Peyer's patch (tissue), 4 donors: ENCODE data around the gene DSCAML1. TPM values are rescaled to one million over a fixed set of nuclear protein-coding genes. Genes with fewer than 3 reads are reported as not detected.

Source experiments
- DNase-seq, 3 donors: peaks; one replicate each; pipeline ENCODE4 v3.0.0-alpha.2; 2017 to 2019
- H3K27ac ChIP-seq, 4 donors: fragments of 200-600 bp; sonication (generic); one replicate each; pipeline ENCODE4 v1.5.1; 2016 to 2019
- H3K27me3 ChIP-seq, 2 donors: fragments of 200-600 bp; sonication (generic); one replicate each; pipeline ENCODE4 v1.5.1; 2019
- H3K36me3 ChIP-seq, 3 donors: fragments of 200-600 bp; sonication (generic); one replicate each; pipeline ENCODE4 v1.5.1; 2016 to 2019
- H3K4me1 ChIP-seq, 4 donors: fragments of 200-600 bp; sonication (generic); one replicate each; pipeline ENCODE4 v1.5.1; 2016 to 2019
- H3K4me3 ChIP-seq, 4 donors: fragments of 200-600 bp; sonication (generic); 1 replicate in 3 of 4; 2 replicates in 1 of 4; pipeline ENCODE4 v1.5.1; 2016 to 2019; ENCODE audit warnings: mild to moderate bottlenecking in 1 of 4
- H3K9me3 ChIP-seq, 4 donors: fragments of 200-600 bp; sonication (generic); one replicate each; pipeline ENCODE4 v1.5.1; 2016 to 2019; ENCODE audit warnings: mild to moderate bottlenecking in 1 of 4
- POLR2A ChIP-seq, 2 donors: fragments of 450-650 bp; IDR thresholded peaks; one replicate each; pipeline ENCODE4 v1.5.1; 2017; ENCODE audit warnings: antibody characterized with exemption in 2 of 2, mild to moderate bottlenecking in 2 of 2, moderate library complexity in 2 of 2
- total RNA-seq, 4 donors: library from RNA; depleted of rRNA; stranded (reverse); fragments of >200 nt; gene quantifications; one replicate each; pipeline ENCODE4 v1.1.0, GENCODE V29; 2016
- TF ChIP-seq, protein P1 (sequence below), 6 experiments: fragments of 450-650 bp in 4 of 6; fragments of 200-600 bp in 2 of 6; sonication (generic) in 1 of 6; IDR thresholded peaks; one replicate each; pipeline ENCODE4 v1.5.1; 2017 to 2019; ENCODE audit warnings: antibody characterized with exemption in 6 of 6, mild to moderate bottlenecking in 3 of 6, moderate library complexity in 1 of 6

DSCAML1 gene
- total RNA-seq, 4 donors from 2014 or later = 0.18 to 5.8 (median 2.9) TPM

DNA sequence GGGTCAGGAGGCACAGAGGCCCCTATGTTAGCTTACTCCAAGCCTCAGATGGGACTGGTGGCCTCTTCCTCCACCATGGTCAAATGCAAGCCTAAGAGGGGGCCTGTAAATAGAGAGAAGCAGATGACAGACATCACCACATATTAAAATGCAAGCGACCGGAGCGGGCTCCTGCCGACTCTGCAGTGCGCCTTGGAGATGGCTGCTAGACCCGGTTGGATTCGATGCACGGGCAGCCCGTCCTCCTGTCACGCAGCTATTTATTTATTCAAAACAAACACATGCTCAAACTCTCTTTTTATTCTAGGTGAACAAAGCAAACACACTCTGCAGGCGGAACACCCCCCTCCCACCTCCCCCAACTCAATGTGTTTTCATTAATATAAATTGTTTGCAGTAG is 208.0 kb downstream of the DSCAML1 start:
- no peaks in the 10 kb centered on the region for H3K9me3 ChIP-seq
- H3K36me3 ChIP-seq = no peaks in the 10 kb centered on the region
- DNase-seq = no peak
- no peak overlapping the region for H3K4me3 ChIP-seq
- TF ChIP-seq POLR2A (IDR thresholded peaks at IDR 0.05) = no peak
- TF ChIP-seq, protein P1, sequence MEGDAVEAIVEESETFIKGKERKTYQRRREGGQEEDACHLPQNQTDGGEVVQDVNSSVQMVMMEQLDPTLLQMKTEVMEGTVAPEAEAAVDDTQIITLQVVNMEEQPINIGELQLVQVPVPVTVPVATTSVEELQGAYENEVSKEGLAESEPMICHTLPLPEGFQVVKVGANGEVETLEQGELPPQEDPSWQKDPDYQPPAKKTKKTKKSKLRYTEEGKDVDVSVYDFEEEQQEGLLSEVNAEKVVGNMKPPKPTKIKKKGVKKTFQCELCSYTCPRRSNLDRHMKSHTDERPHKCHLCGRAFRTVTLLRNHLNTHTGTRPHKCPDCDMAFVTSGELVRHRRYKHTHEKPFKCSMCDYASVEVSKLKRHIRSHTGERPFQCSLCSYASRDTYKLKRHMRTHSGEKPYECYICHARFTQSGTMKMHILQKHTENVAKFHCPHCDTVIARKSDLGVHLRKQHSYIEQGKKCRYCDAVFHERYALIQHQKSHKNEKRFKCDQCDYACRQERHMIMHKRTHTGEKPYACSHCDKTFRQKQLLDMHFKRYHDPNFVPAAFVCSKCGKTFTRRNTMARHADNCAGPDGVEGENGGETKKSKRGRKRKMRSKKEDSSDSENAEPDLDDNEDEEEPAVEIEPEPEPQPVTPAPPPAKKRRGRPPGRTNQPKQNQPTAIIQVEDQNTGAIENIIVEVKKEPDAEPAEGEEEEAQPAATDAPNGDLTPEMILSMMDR (IDR thresholded peaks at IDR 0.05) = no peak
- H3K4me1 ChIP-seq = no peaks in the 10 kb centered on the region
- H3K27me3 ChIP-seq = no peaks in the 10 kb centered on the region
- no peak overlapping the region for H3K27ac ChIP-seq

- Histone ChIP-seq H3K36me3 (no peaks in the 10 kb centered on the region), H3K27me3 (no peaks in the 10 kb centered on the region), H3K27ac (no peak overlapping the region), H3K9me3 (no peaks in the 10 kb centered on the region), H3K4me1 (no peaks in the 10 kb centered on the region), H3K4me3 (no peak overlapping the region)
- DNase-seq = no peak
- no peak for TF ChIP-seq POLR2A (IDR thresholded peaks at IDR 0.05)
- TF ChIP-seq, protein P1 (IDR thresholded peaks at IDR 0.05) = no peak
These were observed 208.7 kb downstream of the DSCAML1 start for GRCh38 chr11:117588166-117588810.

DNA sequence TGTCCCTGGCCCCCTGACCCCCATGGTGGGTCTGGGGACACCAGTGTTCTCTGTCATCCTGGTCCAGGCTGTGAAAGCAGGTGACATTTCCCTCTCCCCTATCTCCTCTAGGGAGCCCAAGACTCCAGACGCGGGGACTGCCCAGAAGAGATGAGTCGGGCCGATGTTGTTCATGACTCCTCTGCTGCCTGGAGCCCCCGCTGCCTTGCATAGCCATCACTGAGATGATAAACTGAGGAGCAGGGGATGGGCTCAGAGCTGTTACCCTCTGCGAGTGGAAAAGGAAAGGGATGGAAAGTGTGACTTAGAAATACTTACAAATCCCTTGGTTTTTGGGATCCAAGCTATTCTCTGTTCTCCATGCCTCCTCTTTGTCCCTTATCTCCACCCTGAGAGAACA is 209.6 kb downstream of the DSCAML1 start:
- Histone ChIP-seq H3K27ac (no peak overlapping the region), H3K9me3 (no peaks in the 10 kb centered on the region), H3K4me1 (no peaks in the 10 kb centered on the region), H3K36me3 (no peaks in the 10 kb centered on the region), H3K27me3 (no peaks in the 10 kb centered on the region), H3K4me3 (no peak overlapping the region)
- DNase-seq = no peak
- TF ChIP-seq, protein P1 (IDR thresholded peaks at IDR 0.05) = no peak
- TF ChIP-seq POLR2A (IDR thresholded peaks at IDR 0.05) = no peak

DNA sequence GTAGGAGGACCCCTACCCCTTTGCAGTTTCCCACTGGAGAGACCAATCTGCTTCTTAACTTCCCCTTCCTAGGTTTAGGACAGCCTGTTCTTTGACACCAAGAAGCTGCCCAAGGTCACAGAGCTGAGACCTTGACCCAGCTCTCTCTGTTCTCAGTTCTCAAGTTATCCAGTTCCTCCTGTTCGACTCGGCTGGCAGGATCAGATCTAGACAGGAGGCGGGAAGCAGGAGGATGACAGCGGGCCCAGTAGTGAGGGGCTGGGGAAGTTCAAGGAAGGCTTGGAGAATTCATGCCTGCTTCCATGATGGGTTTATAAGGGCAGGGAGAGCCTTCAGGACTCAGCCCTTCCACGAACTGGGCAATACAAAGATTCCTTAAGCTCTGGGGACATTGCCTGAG is 210.6 kb downstream of the DSCAML1 start:
- no peaks in the 10 kb centered on the region for H3K4me1 ChIP-seq
- no peaks in the 10 kb centered on the region for H3K9me3 ChIP-seq
- no peak for TF ChIP-seq POLR2A (IDR thresholded peaks at IDR 0.05)
- TF ChIP-seq, protein P1 (IDR thresholded peaks at IDR 0.05) = no peak
- H3K27me3 ChIP-seq = no peaks in the 10 kb centered on the region
- no peak overlapping the region for H3K27ac ChIP-seq
- no peak for DNase-seq
- H3K4me3 ChIP-seq = no peak overlapping the region
- no peaks in the 10 kb centered on the region for H3K36me3 ChIP-seq

- Histone ChIP-seq H3K27me3 (no peaks in the 10 kb centered on the region), H3K4me1 (no peaks in the 10 kb centered on the region), H3K27ac (no peak overlapping the region), H3K4me3 (no peak overlapping the region), H3K36me3 (no peaks in the 10 kb centered on the region), H3K9me3 (no peaks in the 10 kb centered on the region)
- TF ChIP-seq, protein P1 (IDR thresholded peaks at IDR 0.05) = no peak
- TF ChIP-seq POLR2A (IDR thresholded peaks at IDR 0.05) = no peak
- DNase-seq = no peak
These were observed 211.4 kb downstream of the DSCAML1 start for GRCh38 chr11:117585631-117586030.
